ENCODE measurements around the gene SLC1A1.
"Not testable (repeated sequence)": the region's sequence is repeated elsewhere in the genome, so short reads cannot be mapped to it uniquely, and the experiment has no call there.

DNA sequence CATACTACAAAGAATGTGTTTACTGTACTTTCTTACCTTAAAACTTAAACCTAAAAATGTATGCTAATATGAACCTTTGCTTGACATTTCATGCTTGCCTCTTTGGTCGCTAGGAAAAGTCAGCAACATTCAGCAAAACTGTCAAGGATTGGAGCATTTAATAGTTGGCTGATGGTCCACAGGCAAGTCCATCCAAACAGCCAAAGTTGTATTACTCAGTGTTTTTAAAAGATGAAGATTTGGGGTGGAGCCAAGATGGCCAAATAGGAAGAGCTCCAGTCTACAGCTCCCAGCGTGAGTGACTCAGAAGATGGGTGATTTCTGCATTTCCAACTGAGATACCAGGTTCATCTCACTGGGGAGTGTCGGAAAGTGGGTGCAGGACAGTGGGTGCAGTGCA is 40.6 kb downstream of the SLC1A1 start:
- not testable (repeated sequence) for TF ChIP-seq POLR2AphosphoS5 (IDR thresholded peaks at IDR 0.05)
- TF ChIP-seq, protein P1, sequence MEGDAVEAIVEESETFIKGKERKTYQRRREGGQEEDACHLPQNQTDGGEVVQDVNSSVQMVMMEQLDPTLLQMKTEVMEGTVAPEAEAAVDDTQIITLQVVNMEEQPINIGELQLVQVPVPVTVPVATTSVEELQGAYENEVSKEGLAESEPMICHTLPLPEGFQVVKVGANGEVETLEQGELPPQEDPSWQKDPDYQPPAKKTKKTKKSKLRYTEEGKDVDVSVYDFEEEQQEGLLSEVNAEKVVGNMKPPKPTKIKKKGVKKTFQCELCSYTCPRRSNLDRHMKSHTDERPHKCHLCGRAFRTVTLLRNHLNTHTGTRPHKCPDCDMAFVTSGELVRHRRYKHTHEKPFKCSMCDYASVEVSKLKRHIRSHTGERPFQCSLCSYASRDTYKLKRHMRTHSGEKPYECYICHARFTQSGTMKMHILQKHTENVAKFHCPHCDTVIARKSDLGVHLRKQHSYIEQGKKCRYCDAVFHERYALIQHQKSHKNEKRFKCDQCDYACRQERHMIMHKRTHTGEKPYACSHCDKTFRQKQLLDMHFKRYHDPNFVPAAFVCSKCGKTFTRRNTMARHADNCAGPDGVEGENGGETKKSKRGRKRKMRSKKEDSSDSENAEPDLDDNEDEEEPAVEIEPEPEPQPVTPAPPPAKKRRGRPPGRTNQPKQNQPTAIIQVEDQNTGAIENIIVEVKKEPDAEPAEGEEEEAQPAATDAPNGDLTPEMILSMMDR (IDR thresholded peaks at IDR 0.05): not testable (repeated sequence)

All from upper lobe of left lung (tissue), 4 donors.